Measurements from ENCODE around the gene NBEAL1.
"Not testable (repeated sequence)": the region's sequence is repeated elsewhere in the genome, so short reads cannot be mapped to it uniquely, and the experiment has no call there.

The NBEAL1 gene

DNA sequence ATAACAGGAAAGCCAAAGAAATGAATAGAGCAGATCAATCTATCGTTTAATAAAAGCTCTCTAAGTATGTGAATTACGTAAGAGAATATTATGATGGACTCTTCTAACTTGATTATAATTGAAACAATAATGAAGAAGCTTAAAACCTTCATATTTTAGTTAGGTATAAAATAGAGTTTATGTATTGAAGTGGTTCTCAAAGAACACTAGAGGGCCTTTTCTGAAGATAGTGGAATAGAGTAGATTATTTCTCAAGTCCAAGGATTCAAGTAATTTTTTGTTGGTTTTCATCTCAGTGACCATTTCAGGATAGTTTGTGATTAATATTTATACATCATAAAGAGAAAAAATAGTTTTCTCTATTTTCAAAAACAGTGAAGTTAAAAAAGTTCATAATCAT, 97.7 kb downstream of the NBEAL1 start:
- DNase-seq (ENCODE audit: low spot score) = no peak

DNA sequence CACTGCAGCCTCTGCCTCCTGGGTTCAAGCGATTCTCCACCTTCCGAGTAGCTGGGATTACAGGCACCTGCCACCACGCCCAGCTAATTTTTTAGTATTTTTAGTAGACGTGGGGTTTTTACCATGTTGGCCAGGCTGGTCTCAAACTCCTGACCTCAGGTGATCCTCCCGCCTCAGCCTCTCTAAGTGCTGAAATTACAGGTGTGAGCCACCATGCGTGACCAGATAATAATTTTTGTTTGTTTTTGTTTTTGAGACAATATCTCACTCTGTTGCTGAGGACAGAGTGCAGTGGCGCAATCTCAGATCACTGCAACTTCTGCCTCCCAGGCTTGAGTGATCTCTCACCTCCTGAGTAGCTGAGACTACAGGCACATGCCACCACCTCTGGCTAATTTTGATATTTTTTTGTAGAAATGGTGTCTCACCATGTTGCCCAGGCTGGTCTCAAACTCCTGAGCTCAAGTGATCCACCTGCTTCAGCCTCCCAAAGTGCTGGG, 100.6 kb downstream of the NBEAL1 start:
- not testable (repeated sequence) for DNase-seq (ENCODE audit: low spot score)

DNA sequence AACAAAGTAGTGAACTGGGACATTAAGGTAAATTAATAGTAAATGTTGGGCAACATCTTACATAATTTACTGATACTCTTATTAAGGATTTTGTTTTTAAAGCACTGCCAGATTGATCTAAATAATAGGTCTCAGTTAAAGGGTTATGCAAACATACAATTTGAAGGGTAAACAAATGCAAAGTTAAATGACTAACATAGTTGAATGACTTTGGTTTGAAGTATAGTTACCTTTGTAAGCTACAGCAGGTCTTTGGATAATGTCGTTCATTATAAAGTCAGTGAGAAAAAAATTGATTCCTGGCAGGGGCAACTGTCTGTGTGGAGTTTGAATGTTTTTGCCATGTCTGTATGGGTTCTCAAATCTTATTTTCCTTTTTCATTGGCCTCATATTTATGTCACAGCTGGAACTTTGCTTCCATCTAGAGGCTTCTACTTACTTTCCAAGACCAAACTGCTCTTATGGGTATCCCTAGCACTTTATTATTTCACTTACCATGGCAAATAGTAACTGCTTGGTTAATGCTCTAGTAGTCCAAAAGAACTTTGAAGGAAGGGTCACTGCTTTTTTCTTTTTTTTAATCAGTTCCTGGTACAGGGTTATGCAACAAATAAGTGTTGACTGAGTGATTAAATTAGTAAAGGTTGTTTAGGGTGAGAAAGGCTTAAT, 107.8 kb downstream of the NBEAL1 start:
- DNase-seq (ENCODE audit: low spot score) = no peak

DNA sequence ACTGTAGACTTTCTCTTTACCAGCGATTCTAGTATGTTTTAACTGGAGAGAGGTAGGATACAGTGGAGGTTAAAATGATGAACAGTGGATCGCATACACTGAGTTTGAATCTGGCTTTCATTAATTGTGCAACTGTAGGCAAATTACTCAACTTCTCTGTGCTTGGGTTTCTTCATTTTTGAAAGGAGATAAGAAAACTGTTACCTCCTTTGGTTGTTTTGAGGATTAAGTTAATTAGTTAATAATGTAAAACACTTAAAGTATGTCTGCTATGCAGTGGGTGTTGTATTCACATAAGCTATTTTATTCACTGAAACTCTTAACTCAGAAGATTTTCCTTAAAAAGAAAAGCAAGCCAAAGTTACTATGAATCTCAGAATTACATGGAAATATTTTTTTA, 112.3 kb downstream of the NBEAL1 start:
- no peak for DNase-seq (ENCODE audit: low spot score)

DNA sequence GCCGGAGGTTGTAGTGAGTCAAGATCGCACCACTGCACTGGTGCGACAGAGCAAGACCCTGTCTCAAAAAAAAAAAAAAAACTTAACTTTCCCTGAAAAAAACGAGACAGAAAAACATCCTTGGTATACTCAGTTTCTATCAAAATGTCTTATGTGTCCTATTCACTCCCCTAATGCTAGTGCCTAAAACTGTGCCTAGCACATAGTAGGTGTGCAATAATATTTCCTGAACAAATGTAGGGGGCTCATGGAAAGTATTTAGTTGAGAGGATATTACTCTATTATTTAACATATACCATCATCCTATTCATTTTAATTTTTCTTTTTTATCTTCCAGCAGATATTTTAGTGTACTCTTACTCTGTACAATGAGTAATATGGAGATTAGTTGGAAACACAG, 120.4 kb downstream of the NBEAL1 start:
- no peak for DNase-seq (ENCODE audit: low spot score)

DNA sequence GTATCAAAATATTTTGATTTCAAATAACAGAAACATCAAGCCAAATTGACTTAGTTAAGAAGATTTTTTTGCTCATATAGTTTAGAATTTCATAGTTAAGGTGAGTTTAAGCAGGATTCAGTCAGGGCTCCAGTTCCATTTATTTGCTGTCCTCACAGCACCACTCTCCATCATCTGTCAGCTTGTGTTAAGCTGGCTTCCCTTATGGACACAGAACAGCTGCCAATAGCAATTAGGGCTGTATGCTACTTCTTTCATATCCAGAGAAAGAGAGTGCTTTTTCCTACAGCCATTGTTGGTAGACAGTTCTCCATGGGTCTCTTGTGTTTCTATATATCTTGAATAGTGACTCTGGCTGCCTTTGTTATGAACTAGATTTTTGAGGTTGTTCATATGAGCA, 128.7 kb downstream of the NBEAL1 start:
- no peak for DNase-seq (ENCODE audit: low spot score)

DNA sequence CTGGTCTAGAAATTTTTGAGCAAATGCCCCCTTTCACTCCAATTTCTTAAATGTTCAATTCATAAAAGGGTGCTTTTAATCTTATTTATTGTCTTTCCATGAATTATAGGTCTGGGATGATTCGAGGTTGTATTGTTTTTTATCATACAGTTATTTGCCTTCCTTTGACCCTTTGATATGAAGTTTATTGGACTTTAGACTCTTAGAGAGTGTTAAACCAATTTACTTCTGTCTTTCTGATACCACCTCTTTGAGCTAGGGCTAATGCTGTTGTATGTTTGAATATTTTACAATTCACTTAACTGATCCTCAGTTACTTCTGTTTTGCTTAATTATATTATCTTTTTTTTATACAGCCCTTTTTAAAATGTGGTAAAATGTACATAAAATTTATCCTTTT, 134.5 kb downstream of the NBEAL1 start:
- no peak for DNase-seq (ENCODE audit: low spot score)

DNA sequence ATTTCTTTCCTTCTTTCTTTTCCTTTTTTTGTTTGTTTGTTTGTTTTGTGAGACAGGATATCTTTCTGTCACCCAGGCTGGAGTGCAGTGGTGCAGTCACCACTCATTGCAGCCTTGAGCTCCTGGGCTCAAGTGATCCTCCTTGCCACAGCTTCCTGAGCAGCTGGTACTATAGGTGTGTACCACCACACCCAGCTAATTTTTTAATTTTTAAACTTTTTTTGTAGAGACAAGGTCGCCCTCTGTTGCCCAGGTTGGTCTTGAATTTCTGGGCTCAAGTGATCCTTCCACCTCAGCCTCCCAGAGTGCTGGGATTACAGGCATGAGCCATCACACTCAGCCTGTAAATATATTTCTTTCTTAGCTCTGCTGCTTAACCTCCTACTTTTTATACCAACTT, 140.7 kb downstream of the NBEAL1 start:
- DNase-seq (ENCODE audit: low spot score) = no peak

DNA sequence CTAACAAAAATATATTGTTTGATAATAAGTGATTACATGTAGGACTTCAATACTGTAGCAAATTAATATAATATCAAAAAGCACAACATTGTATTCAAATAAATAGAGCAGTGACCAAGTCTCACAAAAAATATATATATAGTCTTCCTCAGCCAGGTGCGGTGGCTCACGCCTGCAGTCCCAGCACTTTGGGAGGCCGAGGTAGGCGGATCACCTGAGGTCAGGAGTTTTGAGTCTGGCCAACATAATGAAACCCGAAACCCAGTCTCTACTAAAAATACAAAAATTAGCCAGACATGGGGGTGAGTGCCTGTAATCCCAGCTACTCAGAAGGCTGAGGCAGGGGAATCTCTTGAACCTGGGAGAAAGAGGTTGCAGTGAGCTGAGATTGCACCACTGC, 148.0 kb downstream of the NBEAL1 start:
- not testable (repeated sequence) for DNase-seq (ENCODE audit: low spot score)

DNA sequence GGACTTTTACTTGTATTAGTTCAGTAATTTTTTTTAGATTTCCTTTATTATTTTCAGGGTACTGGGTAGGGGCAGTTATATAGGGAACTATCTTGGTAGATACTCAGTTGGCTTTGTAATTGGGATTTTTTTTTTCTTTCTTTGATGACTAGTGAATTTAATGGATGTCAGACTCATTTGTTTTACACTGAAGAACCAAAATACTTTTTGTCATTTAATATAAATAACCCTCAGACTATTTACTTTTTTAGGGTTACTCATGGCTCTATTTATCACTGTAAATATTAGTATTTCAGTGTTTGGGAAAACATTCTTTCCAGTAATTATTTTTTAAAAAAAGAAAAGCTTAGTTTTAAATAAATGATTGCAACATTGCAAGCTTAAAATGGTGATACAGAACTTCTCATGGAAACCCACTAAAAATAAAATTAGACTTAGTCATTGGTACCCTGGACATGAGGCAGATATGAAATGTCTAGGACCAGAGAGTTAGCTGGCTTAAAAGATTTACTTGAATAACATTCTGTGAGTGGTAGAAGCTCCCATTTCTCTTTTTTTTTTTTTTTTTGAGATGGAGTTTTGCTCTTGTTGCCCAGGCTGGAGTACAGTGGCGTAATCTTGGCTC, 149.7 kb downstream of the NBEAL1 start:
- DNase-seq (ENCODE audit: low spot score) = peak; percentile 38

DNA sequence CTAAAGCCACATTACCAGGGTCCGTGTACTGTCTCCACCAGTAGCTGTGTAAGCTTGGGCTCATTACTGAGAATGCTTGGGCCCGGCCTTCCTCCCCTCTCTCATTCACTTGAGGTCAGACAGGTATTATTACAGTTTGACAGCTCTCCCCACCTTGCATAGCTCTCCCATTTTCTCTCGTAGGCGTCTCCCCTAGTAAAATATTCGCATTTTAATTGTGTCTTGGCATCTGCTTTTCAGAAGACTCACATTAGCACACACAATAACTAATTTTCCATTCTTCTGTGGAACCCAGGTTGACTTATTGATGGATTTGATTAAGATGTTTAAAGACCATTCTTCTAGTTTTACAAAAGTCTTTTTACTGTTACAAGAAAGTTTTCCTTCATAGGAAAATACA, 153.1 kb downstream of the NBEAL1 start:
- no peak for DNase-seq (ENCODE audit: low spot score)

DNA sequence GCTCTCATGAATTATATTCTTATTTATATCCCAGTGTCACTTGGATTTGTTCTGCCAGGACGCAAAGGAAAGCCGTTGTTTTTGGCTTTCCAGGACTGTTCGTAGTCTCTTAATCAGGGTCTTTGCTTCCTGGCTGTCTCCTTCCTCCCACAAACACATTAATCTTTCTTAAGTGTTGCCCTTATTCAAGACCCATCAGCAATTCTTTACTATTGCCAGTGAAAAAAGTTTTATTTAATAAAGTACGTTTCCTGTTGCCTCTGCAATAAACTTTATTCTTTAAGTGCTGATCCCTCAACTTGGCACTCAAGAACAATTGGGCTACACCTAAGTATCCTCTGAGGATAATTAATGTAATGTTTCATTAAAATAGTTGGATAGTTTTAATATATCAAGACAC, 155.8 kb downstream of the NBEAL1 start:
- no peak for DNase-seq (ENCODE audit: low spot score)

DNA sequence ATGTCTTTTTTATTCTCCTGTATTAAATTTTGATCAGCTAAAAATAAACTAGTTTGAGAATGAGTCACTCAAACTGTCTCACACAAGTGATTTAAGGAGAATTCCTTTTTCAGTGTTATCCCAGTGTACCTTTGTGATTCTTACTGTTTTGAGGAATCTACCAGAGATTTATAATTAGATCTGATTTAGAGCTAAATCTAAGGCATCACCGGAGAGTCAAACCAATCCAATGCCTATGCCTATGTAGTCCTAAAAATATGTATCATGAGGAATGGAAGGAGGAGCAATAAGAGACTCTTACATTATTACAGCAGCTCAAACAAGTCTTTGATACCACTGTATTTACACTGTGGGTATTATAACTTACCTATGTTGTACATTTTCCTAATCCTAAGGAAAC, 160.7 kb downstream of the NBEAL1 start:
- DNase-seq (ENCODE audit: low spot score) = no peak

DNA sequence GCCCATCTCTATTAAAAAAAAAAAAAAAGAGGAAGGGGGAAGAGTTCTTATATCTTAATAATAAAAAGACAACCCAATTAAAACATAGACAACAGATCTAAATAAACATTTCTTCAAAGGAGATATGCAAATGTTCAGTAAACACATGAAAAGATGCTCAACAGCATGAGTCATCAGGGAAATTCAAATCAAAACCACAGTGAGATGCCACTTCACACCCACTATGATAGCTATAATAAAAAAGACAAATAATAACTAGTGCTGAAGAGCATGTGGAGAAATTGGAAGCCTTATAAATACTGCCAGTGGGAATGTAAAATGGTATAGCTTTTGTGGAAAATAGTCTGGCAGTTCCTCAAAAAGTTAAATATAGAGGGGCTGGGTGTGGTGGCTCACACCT, 162.7 kb downstream of the NBEAL1 start:
- DNase-seq (ENCODE audit: low spot score) = no peak

DNA sequence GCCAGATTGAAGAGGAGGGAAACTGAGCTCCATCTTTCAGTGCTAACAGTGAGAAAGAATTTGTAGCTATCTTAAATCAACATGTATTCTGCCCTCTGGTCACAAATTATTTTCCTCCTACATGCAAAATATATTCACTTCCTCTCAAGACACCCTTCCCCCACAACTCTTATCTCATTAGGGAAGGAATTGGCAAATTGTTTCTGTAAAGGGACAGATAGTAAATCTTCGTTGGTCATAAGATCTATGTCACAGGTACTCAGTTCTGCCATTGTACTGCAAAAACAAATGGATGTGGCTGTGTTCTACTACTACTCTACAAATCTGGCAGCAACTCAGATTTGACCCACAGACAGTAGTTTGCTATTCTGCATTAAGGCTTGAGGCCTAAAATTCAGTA, 171.2 kb downstream of the NBEAL1 start:
- DNase-seq (ENCODE audit: low spot score) = no peak

DNA sequence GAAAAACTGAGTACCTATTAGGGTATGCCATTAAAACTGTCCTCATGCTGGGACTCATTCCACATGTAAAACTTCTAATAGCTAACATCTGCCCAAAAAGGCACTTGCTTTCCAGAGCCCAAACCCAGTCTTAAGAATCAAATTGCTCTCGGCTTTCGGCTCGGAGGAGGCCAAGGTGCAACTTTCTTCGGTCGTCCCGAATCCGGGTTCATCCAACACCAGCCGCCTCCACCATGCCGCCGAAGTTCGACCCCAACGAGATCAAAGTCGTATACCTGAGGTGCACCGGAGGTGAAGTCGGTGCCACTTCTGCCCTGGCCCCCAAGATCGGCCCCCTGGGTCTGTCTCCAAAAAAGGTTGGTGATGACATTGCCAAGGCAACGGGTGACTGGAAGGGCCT, 175.9 kb downstream of the NBEAL1 start:
- DNase-seq (ENCODE audit: low spot score) = not testable (repeated sequence)

DNA sequence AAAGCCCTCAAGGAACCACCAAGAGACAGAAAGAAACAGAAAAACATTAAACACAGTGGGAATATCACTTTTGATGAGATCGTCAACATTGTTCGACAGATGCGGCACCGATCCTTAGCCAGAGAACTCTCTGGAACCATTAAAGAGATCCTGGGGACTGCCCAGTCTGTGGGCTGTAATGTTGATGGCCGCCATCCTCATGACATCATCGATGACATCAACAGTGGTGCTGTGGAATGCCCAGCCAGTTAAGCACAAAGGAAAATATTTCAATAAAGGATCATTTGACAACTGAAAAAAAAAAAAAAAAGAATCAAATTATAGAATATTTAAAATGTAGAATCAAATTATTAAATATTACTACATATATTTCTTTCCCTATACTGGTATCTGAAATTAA, 176.4 kb downstream of the NBEAL1 start:
- DNase-seq (ENCODE audit: low spot score) = not testable (repeated sequence)

DNA sequence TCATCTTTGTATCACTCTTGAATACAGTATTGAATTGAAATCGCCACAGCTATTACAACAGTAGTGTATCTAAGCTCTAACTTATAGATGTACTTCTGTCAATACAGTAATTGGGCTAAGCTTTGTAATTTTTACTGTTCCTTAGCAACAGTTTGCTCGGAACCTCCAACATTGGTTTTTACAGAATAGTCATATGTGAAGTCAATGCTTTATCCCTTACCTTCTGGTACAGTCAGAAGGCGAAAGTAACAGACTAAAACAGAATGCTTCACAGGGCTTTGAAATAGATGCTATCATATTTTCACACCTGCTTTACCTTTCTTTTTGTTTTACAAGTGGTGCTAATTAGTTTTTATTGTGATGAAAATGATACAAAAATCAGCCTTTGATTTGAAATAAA, 177.3 kb downstream of the NBEAL1 start:
- no peak for DNase-seq (ENCODE audit: low spot score)

DNA sequence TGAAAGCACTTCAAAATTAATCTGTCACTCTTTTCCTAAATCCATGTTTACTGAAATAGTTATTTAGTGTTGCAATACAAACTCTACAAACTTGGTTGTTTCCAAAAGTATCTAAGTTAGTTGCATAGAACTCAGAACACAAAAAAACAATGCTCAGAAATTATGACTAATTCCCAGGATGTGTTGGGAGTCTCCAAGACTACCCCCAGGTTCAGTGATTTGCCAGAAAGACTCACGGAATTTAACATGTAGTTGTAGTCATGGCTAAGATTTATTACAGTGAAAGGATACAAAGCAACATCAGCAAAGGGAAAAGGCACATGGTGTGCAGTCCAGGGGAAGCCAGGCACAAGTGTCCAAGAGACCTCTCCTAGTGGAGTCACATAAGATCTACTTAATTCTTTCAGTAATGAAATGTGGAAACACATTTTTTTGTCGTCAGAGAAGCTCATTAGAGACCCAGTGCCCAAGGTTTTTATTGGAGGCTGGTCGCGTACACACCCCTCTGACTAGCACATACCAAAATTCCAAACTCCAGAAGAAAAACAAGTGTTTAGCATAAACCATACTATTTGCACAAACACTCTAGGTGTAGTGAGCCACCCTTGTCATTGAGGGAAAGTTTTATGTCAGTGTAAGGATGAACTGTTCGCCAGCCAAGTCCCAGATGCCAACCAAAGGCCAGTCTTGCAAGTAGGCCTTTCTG, 180.8 kb downstream of the NBEAL1 start:
- no peak for DNase-seq (ENCODE audit: low spot score)

DNA sequence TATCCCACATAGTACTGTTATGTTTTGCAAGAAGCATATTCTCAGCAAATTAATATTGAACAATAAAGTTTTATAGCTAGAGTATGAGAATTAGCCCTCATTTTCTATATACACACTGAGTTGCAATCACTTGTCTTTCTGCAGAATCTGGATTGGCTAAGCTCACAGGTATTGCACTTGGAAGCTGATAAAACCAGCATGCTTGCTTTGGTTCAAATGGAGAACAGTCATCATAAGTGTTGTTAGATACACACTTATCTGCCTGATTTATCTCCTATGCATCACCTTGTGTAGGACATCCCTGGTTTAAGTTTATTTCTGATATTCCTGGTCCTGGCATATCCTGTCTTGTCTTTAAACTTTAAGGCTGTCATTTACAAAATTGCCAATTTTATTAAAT, 186.2 kb downstream of the NBEAL1 start:
- DNase-seq (ENCODE audit: low spot score) = no peak

DNA sequence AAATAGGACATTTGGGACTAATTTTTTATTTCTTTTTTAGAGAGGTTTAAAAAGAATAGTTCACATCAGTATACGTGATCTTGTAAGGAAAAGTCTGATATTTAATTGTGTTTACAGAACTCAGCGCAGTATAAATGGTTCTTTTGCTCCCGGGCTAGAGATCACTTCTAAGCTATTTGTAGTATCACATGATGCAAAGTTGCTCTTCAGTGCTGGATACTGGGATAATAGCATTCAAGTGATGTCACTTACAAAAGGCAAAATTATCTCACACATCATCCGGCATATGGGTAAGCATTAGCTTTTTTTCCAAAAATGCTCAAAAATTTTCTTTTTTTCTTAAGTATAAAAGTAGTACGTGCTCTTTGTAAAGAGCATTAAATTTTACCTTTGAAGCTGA, 186.8 kb downstream of the NBEAL1 start:
- DNase-seq (ENCODE audit: low spot score) = no peak

DNA sequence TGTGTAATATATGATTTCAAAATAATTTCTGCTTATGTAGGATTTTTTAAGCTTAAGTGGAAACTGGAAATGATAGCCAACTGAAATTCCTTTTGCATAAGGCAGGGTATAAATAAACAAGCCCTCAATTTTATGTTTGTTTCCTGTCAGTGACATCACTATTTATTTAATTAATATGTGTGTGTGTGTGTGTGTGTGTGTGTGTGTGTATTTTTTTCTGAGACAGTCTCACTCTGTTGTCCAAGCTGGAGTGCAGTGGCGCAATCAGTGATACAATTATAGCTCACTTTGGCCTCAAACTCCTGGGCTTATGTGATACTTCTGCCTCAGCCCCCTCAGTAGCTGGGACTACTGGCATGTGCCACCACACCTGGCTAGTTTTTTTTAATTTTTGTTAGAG, 194.9 kb downstream of the NBEAL1 start:
- peak; percentile 11 for DNase-seq (ENCODE audit: low spot score)

DNA sequence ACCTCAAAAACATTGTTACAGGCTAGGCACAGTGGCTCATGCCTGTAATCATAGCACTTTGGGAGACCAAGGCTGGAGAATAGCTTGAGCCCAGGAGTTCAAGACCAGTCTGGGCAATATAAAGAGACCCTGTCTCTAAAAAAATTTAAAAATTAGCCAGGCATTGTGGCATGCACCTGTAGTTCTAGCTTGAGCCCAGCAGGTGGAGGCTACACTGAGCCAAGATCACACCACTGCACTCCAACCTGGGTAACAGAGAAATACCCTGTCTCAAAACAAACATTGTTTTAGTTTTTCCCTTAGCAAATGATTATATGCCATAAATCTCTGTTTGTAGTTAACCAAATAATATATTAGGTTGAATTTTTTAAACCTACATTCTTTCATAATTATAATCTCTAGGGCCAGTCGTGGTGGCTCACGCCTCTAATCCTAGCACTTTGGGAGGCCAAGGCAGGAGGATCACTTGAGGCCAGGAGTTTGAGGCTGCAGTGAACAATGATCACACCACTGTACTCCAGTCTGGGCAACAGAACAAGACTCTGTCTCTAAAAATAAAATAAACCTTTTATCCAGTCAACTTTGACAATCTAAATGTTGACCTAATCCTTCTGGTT, 210.9 kb downstream of the NBEAL1 start:
- no peak for DNase-seq (ENCODE audit: low spot score)

Data from AG08396 (cell line).